Endothelial cell (in vitro differentiated cells): ENCODE results near the gene TENM4. TPM values are rescaled to one million over a fixed set of nuclear protein-coding genes. Genes with fewer than 3 reads are reported as not detected.

Source experiments
- DNase-seq: peaks from one replicate; pipeline ENCODE4 v3.0.0; 2021; ENCODE audit warnings: low spot score
- H3K27ac Mint-ChIP-seq: one replicate; pipeline ENCODE4 v1.8.0; 2021; ENCODE audit warnings: mixed read lengths, inconsistent platforms; ENCODE audit not compliant: unreplicated experiment
- H3K27me3 Mint-ChIP-seq: one replicate; pipeline ENCODE4 v1.8.0; 2021; ENCODE audit warnings: mild to moderate bottlenecking, moderate library complexity, mixed read lengths, inconsistent platforms; ENCODE audit not compliant: unreplicated experiment
- H3K36me3 Mint-ChIP-seq: one replicate; pipeline ENCODE4 v1.8.0; 2021; ENCODE audit warnings: mild to moderate bottlenecking, low read depth, mixed read lengths, inconsistent platforms; ENCODE audit not compliant: unreplicated experiment
- H3K4me1 Mint-ChIP-seq: one replicate; pipeline ENCODE4 v1.8.0; 2021; ENCODE audit warnings: mild to moderate bottlenecking, mixed read lengths, inconsistent platforms; ENCODE audit not compliant: unreplicated experiment
- H3K4me3 Mint-ChIP-seq: one replicate; pipeline ENCODE4 v1.8.0; 2021; ENCODE audit warnings: mild to moderate bottlenecking, mixed read lengths, inconsistent platforms; ENCODE audit not compliant: unreplicated experiment
- H3K9me3 Mint-ChIP-seq: one replicate; pipeline ENCODE4 v1.8.0; 2021; ENCODE audit warnings: mixed read lengths, inconsistent platforms; ENCODE audit not compliant: unreplicated experiment
- total RNA-seq: library from RNA; stranded (reverse); fragmentation: NEBNext Ultra II Directional; extraction: Animal tissue kit (Norgen Biotek cat#: 25700); gene quantifications from one replicate; pipeline ENCODE4 v1.2.1, GENCODE V29; 2021; ENCODE audit not compliant: unreplicated experiment
- TF ChIP-seq, protein P1 (sequence below): fragments of 200-600 bp; sonication (generic); IDR thresholded peaks from one replicate; pipeline ENCODE4 v1.5.0; 2021; ENCODE audit warnings: antibody characterized with exemption; ENCODE audit not compliant: unreplicated experiment

Gene TENM4
- total RNA-seq, 1 donor from 2014 or later, result 1.8 TPM

DNA sequence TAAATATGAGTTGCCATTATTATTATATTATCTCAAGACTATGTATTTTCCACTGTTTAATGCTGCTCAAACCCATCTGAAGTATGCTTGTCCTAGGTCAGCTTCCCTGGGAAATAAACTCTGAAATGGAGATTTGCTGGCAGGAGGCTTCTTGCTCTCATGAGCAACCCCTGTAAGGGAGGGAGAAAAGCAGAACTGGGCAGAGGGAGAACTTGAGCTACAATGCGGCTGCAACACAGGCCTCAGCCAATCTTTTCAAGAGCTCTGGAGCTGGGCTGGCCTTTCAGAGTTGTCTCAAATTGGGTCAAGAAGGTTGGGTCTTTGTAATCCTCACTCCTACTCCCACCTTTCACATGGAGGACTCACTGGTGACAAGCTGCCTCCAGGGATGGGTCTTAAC lies 412.6 kb downstream of the TENM4 start:
- no peaks in the 10 kb centered on the region for H3K27me3 Mint-ChIP-seq
- no peak for DNase-seq
- no peaks in the 10 kb centered on the region for H3K9me3 Mint-ChIP-seq
- no peak overlapping the region for H3K4me3 Mint-ChIP-seq
- H3K27ac Mint-ChIP-seq, result no peak overlapping the region
- H3K4me1 Mint-ChIP-seq, result peaks cover 11% of the 10 kb centered on the region
- TF ChIP-seq, protein P1, sequence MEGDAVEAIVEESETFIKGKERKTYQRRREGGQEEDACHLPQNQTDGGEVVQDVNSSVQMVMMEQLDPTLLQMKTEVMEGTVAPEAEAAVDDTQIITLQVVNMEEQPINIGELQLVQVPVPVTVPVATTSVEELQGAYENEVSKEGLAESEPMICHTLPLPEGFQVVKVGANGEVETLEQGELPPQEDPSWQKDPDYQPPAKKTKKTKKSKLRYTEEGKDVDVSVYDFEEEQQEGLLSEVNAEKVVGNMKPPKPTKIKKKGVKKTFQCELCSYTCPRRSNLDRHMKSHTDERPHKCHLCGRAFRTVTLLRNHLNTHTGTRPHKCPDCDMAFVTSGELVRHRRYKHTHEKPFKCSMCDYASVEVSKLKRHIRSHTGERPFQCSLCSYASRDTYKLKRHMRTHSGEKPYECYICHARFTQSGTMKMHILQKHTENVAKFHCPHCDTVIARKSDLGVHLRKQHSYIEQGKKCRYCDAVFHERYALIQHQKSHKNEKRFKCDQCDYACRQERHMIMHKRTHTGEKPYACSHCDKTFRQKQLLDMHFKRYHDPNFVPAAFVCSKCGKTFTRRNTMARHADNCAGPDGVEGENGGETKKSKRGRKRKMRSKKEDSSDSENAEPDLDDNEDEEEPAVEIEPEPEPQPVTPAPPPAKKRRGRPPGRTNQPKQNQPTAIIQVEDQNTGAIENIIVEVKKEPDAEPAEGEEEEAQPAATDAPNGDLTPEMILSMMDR, result no peak
- no peaks in the 10 kb centered on the region for H3K36me3 Mint-ChIP-seq

DNA sequence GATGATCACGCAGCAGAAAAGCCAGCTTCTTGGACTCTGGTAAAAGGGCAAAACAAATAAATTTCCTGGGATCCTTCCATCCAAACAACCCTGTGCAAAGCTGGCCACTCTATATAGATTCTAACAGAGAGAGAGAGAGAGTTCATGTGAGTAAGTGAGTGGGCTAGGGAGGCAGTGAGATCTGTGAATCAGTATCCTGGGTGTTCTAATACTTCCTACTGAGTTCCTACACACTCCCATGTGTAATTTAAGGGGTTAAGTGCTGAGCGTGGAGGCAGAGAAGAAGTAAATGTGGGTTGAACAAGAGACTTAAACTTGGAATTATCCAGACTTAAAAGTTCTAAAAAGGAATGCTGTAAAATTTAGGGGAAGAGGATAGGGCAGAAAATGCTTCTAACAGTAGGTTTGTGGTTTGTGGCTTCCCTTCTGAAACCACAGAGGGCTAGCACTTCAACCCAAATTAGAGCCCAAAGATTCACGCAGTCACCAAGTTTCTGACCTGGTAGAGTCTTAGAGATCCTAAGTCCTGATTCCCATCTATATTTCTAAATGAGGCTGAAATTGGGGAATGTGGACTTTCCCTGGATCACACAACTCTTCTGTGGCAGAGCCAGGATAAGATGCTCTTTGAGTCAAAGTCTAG lies 413.9 kb downstream of the TENM4 start:
- Mint-ChIP-seq H3K4me3 (no peak overlapping the region), H3K9me3 (no peaks in the 10 kb centered on the region), H3K36me3 (no peaks in the 10 kb centered on the region), H3K27me3 (no peaks in the 10 kb centered on the region), H3K27ac (no peak overlapping the region), H3K4me1 (peaks cover 6% of the 10 kb centered on the region)
- DNase-seq, result no peak
- TF ChIP-seq, protein P1, result no peak

DNA sequence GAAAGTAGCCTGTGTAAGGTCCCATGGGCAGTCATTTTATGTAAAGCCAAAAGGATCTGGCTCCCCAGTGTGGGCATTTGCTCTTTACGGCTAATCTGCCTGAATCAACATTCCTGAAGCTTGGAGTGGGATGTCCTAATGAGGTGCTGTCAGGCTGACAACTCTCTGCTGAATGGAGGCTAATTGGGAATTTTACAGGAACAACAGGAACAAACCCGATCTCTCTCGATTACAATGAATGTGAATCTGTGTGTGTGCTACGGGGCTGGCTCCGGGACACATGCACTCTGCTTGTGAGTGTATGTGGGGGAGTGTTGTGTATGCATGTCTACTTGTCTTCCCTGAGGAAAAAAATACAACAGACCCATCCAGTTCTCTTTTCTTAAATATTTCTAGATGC lies 415.2 kb downstream of the TENM4 start:
- no peaks in the 10 kb centered on the region for H3K9me3 Mint-ChIP-seq
- no peak for DNase-seq
- no peak overlapping the region for H3K27ac Mint-ChIP-seq
- TF ChIP-seq, protein P1, result no peak
- no peak overlapping the region for H3K4me3 Mint-ChIP-seq
- H3K4me1 Mint-ChIP-seq, result peaks cover 6% of the 10 kb centered on the region
- H3K36me3 Mint-ChIP-seq, result no peaks in the 10 kb centered on the region
- peaks cover 2% of the 10 kb centered on the region for H3K27me3 Mint-ChIP-seq

DNA sequence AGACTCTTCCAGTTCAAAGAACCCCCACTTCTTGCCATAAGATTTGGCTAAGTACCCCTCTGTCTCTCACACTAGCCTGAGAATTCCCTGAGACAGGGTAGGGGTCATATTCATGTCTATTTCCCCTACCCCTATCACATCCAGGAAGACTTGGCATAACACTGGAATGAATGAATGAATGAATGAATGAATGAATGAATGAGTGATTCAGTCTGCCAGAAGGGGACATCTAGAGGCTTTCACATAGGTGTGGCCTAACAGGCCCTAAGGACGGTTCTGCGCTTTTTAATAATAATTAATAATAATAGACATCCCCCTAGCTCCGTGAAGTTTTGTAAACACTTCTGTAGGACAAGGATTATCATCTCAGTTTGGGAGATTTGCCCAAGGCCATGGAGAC lies 415.7 kb downstream of the TENM4 start:
- H3K9me3 Mint-ChIP-seq, result no peaks in the 10 kb centered on the region

DNA sequence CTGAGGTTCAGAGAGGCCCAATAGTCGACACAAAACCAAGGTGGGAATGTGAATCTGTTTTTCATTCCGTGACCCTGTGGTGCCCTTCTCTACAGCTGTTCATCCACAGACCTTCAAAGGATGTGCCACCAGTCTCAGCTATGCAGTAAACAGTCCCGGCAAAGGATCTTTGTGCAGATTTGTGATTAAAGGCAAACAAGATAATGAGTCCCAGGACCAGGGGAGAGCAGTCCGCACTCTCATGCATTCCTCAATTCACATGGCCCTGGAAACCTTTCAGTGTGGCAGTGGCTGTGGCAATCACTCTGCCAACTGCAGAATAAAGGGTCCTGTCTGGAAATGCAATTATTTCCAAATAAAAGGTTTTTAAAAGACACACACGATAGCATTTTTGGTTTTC lies 418.6 kb downstream of the TENM4 start:
- no peak for DNase-seq
- Mint-ChIP-seq H3K4me1 (peaks cover 15% of the 10 kb centered on the region), H3K9me3 (no peaks in the 10 kb centered on the region), H3K36me3 (no peaks in the 10 kb centered on the region), H3K27me3 (peaks cover 2% of the 10 kb centered on the region), H3K4me3 (no peak overlapping the region), H3K27ac (no peak overlapping the region)
- TF ChIP-seq, protein P1, result no peak

More for the DNA sequence above, 415.7 kb downstream of the TENM4 start:
- no peak overlapping the region for H3K27ac Mint-ChIP-seq
- peaks cover 2% of the 10 kb centered on the region for H3K27me3 Mint-ChIP-seq
- TF ChIP-seq, protein P1, result no peak
- no peak overlapping the region for H3K4me3 Mint-ChIP-seq
- DNase-seq, result no peak
- H3K36me3 Mint-ChIP-seq, result no peaks in the 10 kb centered on the region
- peaks cover 6% of the 10 kb centered on the region for H3K4me1 Mint-ChIP-seq
